Ecto neural progenitor cell (in vitro differentiated cells): ENCODE data around the gene KDELR1.

ENCODE experiments used
- DNase-seq: peaks from one replicate; pipeline ENCODE4 v3.0.0-alpha.2; 2018; ENCODE audit warnings: low spot score

Gene KDELR1

DNA sequence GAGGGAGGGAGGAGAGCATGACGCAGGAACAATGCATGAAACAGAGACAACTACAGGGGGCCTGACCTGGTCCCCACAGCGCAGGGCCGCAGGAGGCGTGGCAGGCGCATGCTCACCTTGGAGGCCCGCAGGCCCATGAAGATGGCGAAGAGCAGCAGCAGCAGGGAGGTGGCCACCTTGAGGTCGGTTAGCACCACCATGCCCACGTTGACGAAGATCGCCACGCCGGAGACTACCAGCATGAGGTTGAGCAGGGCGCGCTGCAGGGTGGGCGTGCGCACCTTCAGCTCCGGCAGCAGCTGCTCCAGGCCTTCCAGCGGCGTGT is 49.0 kb downstream of the KDELR1 start:
- no peak for DNase-seq

DNA sequence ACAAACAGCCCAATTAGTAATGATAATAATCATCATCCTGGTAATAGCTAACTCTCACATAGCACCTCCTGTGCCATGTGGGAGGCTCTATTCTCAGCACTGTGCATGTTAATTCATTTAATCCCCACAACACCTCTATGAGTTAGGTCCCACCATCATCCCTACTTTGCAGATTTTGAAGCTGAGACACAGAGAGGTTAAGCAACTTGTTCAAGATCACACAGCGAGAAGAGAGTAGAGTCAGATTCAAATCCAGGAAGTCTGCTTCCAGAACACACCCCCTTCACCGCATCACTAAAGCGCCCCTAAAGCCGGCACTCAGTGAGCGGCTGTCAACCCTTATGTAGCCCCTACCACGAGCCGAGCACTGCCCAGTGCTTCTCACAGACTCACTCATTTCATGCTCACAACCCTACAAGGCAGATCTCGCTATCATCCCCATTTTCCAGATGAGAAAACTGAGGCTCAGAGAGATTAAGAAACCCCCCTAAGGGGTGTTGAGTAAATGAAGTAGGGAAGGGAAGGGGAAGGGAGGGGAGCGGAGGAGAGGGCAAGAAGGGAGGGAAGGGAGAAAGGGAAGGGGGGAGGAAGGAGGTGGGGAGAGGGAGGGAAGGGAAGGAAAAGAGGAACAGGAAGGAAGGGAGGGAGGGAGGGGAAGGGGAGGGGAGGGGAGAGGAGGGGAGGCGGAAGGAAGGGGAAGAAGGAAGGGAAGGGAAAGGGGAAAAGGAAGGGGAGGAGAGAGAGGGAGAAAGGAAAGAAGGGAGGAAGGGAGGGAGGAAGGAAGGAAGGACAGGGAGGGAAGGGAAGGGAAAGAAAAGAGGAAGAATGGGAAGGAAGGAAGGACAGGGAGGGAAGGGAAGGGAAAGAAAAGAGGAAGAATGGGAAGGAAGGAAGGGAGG is 49.6 kb downstream of the KDELR1 start:
- DNase-seq: no peak

DNA sequence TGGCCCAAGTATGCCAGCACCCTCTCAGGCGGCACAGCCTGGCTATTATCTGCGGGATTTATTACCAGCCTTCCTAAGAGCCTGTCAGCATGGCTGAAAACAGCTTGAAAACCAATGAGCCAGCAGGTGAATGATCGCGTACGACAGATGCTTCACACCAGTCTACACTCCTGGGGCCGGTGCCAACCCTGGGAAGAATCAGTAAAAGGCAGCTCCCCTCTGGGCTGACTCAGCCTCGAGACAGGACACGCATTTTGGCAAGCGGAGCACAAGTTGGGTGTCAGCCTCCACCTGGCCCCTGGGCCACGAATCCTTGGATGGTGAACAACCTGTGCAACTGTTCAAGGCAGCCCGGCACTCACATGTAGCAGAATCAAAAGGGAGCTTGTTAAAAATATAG is 50.4 kb downstream of the KDELR1 start:
- no peak for DNase-seq

DNA sequence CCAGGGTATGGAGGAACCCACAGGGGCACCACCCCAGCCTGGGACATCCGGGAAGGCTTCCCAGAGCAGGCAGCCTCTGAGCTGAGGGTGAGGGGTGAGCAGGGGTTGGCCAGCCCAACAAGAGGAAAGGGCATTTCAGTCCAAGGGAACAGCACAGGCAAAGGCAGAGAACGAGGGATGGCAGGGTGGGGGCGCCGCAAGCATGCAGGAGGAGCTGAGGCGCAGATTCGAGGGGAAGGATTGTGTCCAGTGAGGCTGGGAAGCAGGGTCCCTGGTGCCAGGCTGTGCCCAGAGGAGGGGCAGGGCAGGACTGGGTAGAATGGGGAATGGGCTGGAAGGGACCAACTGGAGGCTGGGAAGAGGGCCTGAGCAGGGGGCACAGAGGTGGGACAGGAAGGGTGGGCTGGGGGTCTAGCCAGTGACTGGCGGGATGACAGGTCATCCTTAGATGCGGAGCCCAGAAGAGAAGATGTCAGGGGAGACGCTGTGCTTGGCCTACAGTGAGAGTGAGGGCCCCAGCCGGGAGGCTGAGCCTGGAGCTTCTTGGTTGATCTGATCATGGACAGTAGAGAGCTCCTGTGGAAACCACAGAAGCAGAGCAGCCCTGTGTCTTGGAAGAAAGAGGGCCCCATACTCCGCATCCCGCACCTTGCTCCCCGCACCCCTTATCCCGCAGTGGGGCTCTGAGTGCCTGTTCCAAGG is 52.4 kb downstream of the KDELR1 start:
- DNase-seq: no peak

DNA sequence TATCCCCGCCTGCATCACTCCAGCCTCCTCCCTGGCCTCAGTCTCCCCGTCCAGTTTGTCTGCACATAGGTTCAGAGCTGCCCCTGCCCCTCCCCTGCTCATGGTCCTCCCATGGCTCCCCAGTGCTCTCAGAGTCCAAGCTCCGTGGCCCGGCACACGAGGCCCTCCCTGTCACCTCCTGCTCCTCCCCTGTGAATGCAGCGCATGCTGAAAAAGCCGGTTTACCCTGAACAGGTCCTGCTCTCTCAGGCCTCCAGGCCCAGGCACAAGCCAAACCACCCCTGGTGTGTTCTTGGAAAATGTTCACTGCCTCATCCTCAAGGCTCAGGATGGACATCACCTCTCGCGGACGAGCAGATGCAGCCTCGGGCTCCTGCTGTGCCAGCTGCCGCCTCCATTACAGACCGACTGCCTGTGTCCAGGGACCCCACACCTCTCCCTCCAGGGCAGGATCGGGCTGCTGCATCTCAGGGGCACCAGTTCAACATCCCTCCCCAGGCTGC is 53.0 kb downstream of the KDELR1 start:
- no peak for DNase-seq

DNA sequence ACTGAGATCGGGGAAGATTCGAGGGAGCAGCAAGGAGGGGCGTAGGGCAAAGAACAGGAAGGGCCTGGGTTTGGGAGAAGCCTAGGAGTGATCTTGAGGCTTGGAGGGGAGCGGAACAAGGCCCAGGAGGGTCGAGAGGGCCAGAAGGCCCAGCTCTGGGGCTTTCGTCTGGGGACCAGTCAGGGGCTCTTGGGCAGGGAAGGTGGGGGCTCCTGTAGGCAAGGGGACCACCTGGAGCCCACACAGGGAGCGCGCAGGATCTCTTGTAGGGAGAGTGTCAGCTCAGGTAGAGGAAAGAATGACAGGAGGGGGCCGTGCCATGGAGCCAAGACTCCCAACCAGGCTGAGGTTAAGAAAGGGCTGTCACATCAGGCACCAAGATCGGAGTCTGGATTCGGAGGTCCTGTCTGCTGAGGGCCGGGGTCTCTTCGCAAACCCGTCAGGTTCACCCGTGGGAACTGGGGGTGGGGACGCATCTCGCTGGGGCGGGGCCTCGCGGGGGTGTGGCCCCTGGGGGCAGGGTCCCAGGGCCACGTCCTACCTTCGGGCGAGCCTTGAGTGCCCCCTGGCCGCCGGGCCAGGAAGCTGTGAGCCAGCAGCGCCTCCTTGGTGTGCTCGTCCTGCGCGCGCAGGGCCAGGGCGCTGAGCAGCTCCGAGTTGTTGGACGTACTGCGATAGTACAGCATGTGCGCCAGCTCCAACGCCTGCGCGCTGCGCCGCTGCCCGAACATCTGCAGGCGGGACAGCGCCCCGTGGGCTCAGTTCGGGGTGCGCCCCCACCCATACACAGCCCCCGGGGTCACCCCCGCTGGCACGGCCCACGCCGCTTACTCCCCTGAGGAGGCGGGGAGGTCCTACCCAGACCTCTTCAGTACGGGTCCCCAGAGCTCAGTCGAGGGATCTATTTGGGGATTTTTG is 57.6 kb downstream of the KDELR1 start:
- peak; percentile 92 for DNase-seq

DNA sequence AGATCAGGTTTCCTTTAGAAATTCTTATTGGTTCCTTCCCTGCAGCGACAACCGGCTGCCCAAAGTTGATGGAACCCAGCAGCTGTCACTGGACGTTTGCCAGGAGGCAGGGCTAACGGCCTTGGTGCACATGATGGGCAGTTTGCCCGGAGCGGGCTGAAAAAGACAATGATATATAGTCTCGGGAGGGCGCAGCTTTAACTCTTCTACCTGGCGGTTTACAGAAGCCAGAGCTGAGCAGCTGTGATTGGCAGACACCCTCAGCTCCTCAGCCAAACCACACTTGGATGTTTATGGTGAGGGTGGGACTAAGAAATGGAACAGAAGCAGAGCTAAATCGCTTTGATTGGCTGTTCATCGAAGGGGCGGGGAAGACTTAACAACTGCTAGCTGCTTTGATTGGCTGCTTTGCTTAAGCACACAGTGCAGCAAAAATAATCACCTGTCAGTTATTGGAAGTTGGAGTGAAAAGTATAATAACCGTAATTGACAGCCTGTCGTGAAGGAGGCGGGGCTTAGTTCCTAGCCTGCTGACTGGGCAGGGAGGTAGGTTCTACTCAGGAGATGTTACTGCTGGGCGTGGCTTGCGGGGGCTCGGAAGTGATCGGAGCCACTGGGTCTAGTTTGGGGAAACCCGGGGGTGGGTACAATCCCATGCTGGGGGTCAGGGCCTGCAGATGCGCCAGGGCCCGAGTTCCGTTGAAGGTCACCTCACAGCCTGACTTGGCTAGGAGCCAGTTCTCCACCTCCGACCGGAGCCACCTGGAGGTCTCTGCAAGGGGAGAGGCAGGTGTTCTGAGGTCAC is 58.5 kb downstream of the KDELR1 start:
- DNase-seq: peak; percentile 83
